NCI-H187 treated with DMSO at 0.1 percent for 48 hours (cell line): ENCODE results near the gene LDHAL6B.

Experiments
- DNase-seq: peaks from one replicate; lab custom pipeline; 2025; lab: John Stamatoyannopoulos, UW

The LDHAL6B gene

GRCh38 chr15:59251001-59251845, 44.6 kb downstream of the LDHAL6B start:
- no peak for DNase-seq

- no peak for DNase-seq
Observed at GRCh38 chr15:59252137-59252536, 45.5 kb downstream of the LDHAL6B start.

GRCh38 chr15:59255680-59256336, 49.2 kb downstream of the LDHAL6B start:
- no peak for DNase-seq

- no peak for DNase-seq
Observed at GRCh38 chr15:59256482-59256881, 49.8 kb downstream of the LDHAL6B start.

GRCh38 chr15:59257140-59257539, 50.5 kb downstream of the LDHAL6B start:
- no peak for DNase-seq
